MCF 10A (cell line): ENCODE measurements around the gene NT5C3A. TPM values are rescaled to one million over a fixed set of nuclear protein-coding genes. Genes with fewer than 3 reads are reported as not detected.

ENCODE experiments used
- BruUV-seq: library from RNA; stranded (reverse); fragments of 400-500 nt; replicated peaks from 2 replicates; lab custom pipeline; 2021; lab: Mats Ljungman, UMichigan
- CTCF ChIA-PET: fragments of 300-600 bp; sonication (Branson Sonifier 250); formaldehyde crosslinking; extraction: SDS; loops from one replicate; lab custom pipeline; 2021; ENCODE audit warnings: antibody characterized with exemption, inconsistent platforms; lab: Yijun Ruan, JAX
- POLR2A ChIA-PET: fragments of 300-600, 350-650 bp; sonication (Branson Sonifier 250); formaldehyde crosslinking; extraction: SDS; loops from one replicate; lab custom pipeline; 2020; ENCODE audit warnings: antibody characterized with exemption, inconsistent platforms; lab: Yijun Ruan, JAX
- DNase-seq: peaks from one replicate; pipeline ENCODE4 v3.0.0-alpha.2; 2018; ENCODE audit not compliant: unreplicated experiment
- H3K27ac Mint-ChIP-seq: one replicate; pipeline ENCODE4 v1.8.0; 2022; ENCODE audit warnings: mild to moderate bottlenecking, low read depth, mixed read lengths; ENCODE audit not compliant: unreplicated experiment
- H3K27me3 Mint-ChIP-seq: one replicate; pipeline ENCODE4 v1.8.0; 2022; ENCODE audit warnings: mixed read lengths; ENCODE audit not compliant: insufficient read depth, unreplicated experiment
- H3K36me3 Mint-ChIP-seq: one replicate; pipeline ENCODE4 v1.8.0; 2022; ENCODE audit warnings: mild to moderate bottlenecking, moderate library complexity, mixed read lengths; ENCODE audit not compliant: insufficient read depth, unreplicated experiment
- H3K4me1 Mint-ChIP-seq: one replicate; pipeline ENCODE4 v1.8.0; 2022; ENCODE audit warnings: mixed read lengths; ENCODE audit not compliant: insufficient read depth, unreplicated experiment
- H3K4me3 Mint-ChIP-seq: one replicate; pipeline ENCODE4 v1.8.0; 2022; ENCODE audit warnings: mild to moderate bottlenecking, moderate library complexity, mixed read lengths; ENCODE audit not compliant: unreplicated experiment
- H3K9me3 Mint-ChIP-seq: one replicate; pipeline ENCODE4 v1.8.0; 2022; ENCODE audit warnings: mixed read lengths; ENCODE audit not compliant: unreplicated experiment
- intact Hi-C: fragments of 100-400 bp; cut with micrococcal nuclease; formaldehyde crosslinking; loops from 2 replicates; pipeline ENCODE4 v1.14.1; 2022
- total RNA-seq: library from RNA; stranded (reverse); gene quantifications from 2 replicates; pipeline ENCODE4 v1.2.3, GENCODE V29; 2022
- TF ChIP-seq, protein P1 (sequence below): fragments of 200-600 bp; IDR thresholded peaks from one replicate; pipeline ENCODE4 v1.8.0; 2022; ENCODE audit warnings: antibody characterized with exemption, mild to moderate bottlenecking; ENCODE audit not compliant: unreplicated experiment

The NT5C3A gene
- total RNA-seq, 1 experiment from 2014 or later = 49.5 TPM

DNA sequence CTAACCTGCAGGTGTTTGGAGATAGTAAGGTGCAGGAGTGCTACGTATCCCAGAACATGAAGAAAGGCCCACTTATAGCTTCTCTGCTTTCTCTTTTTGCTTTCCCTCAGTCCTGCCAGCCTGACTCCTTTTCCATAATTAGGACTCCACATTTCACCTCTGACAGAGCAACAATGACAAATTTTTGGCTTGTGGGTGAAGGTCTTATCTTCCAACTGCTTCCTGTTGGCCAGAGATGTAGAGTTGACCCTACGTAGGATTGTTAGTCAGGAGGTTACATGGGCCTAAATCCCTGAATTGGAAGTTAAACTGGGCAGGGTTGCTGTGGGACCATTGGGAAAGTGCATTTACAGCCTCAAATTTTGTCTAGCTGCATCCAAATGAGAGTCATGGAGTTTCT, 25.3 kb upstream of the NT5C3A start:
- no peaks in the 10 kb centered on the region for H3K27me3 Mint-ChIP-seq
- no TSS peak for BruUV-seq
- no peaks in the 10 kb centered on the region for H3K4me1 Mint-ChIP-seq
- no peak for DNase-seq
- no peak overlapping the region for H3K4me3 Mint-ChIP-seq
- TF ChIP-seq, protein P1, sequence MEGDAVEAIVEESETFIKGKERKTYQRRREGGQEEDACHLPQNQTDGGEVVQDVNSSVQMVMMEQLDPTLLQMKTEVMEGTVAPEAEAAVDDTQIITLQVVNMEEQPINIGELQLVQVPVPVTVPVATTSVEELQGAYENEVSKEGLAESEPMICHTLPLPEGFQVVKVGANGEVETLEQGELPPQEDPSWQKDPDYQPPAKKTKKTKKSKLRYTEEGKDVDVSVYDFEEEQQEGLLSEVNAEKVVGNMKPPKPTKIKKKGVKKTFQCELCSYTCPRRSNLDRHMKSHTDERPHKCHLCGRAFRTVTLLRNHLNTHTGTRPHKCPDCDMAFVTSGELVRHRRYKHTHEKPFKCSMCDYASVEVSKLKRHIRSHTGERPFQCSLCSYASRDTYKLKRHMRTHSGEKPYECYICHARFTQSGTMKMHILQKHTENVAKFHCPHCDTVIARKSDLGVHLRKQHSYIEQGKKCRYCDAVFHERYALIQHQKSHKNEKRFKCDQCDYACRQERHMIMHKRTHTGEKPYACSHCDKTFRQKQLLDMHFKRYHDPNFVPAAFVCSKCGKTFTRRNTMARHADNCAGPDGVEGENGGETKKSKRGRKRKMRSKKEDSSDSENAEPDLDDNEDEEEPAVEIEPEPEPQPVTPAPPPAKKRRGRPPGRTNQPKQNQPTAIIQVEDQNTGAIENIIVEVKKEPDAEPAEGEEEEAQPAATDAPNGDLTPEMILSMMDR = no peak
- H3K27ac Mint-ChIP-seq = no peak overlapping the region
- POLR2A ChIA-PET = no interaction called here
- peaks cover 5% of the 10 kb centered on the region for H3K36me3 Mint-ChIP-seq
- intact Hi-C loops = no loop called here
- no peaks in the 10 kb centered on the region for H3K9me3 Mint-ChIP-seq
- CTCF ChIA-PET = no interaction called here

DNA sequence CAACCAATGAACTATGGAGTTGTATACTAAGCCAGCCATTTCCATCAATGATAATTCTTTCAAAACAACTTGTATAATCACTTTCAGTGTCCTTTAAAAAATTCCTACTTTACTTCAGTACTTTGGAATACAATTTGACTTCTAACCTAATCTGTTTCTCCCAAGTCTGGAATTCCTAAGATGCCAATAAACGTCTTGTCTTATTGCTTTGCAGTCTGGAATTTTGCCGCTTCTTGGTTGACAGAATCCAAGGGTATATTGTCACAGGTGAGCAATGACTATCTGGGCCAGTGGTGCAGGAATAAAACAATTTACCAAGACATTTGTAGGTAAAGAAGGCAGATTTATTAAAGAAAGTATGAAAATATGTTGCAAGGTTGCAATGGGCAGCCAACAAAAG, 24.8 kb upstream of the NT5C3A start:
- Mint-ChIP-seq H3K4me1 (no peaks in the 10 kb centered on the region), H3K4me3 (no peak overlapping the region), H3K9me3 (no peaks in the 10 kb centered on the region), H3K36me3 (peaks cover under 1% of the 10 kb centered on the region), H3K27me3 (no peaks in the 10 kb centered on the region), H3K27ac (no peak overlapping the region)
- intact Hi-C loops = no loop called here
- BruUV-seq = no TSS peak
- TF ChIP-seq, protein P1 = no peak
- ChIA-PET CTCF (interaction anchor here (1.4 kb wide), 1 partner anchor 20 kb away, joined by 6 read pairs; no protein-coding TSS in a partner anchor), POLR2A (no interaction called here)
- no peak for DNase-seq

- peaks cover 4% of the 10 kb centered on the region for H3K36me3 Mint-ChIP-seq
- no peaks in the 10 kb centered on the region for H3K9me3 Mint-ChIP-seq
- no peaks in the 10 kb centered on the region for H3K4me1 Mint-ChIP-seq
- peaks cover 40% of the 10 kb centered on the region for H3K27me3 Mint-ChIP-seq
- DNase-seq = no peak
- intact Hi-C loops = no loop called here
- no TSS peak for BruUV-seq
- no peak overlapping the region for H3K27ac Mint-ChIP-seq
- ChIA-PET POLR2A (interaction anchor here (0.6 kb wide), 2 partner anchors 190 to 500 kb away, joined by 3 to 5 read pairs; no protein-coding TSS in a partner anchor), CTCF (interaction anchor here (1.7 kb wide), 1 partner anchor 29 kb away, joined by 5 read pairs; the partner anchor contains the start of gene RP9)
- no peak overlapping the region for H3K4me3 Mint-ChIP-seq
- TF ChIP-seq, protein P1 = no peak
Observed at GRCh38 chr7:33079763-33080690, 17.5 kb upstream of the NT5C3A start.

GRCh38 chr7:33079096-33079495, 16.5 kb upstream of the NT5C3A start:
- Mint-ChIP-seq H3K4me1 (no peaks in the 10 kb centered on the region), H3K4me3 (no peak overlapping the region), H3K27ac (no peak overlapping the region), H3K9me3 (no peaks in the 10 kb centered on the region), H3K36me3 (peaks cover 4% of the 10 kb centered on the region), H3K27me3 (peaks cover 40% of the 10 kb centered on the region)
- TF ChIP-seq, protein P1 = no peak
- CTCF ChIA-PET = interaction anchor here (1.7 to 3.8 kb wide), 2 partner anchors 29 to 30 kb away, joined by 5 to 20 read pairs; partner anchors contain the start of gene RP9
- POLR2A ChIA-PET = interaction anchor here (0.6 kb wide), 1 partner anchor 190 kb away, joined by 5 read pairs; no protein-coding TSS in a partner anchor
- BruUV-seq = no TSS peak
- intact Hi-C loops = no loop called here
- no peak for DNase-seq
